HepG2 (cell line): Measurements from ENCODE around the gene NPB. TPM values are rescaled to one million over a fixed set of nuclear protein-coding genes. Genes with fewer than 3 reads are reported as not detected.
A peak's percentile ranks its signal among the peaks of the same experiment; 100 is the strongest.

Experiments
- E2F1 ChIP-seq: sonication (generic); formaldehyde crosslinking; IDR thresholded peaks from 2 replicates; pipeline ENCODE4 v1.5.0; 2020; ENCODE audit warnings: missing genetic modification reagents
- FOXM1 ChIP-seq: sonication (generic); formaldehyde crosslinking; IDR thresholded peaks from 2 replicates; pipeline ENCODE4 v1.5.0; 2020; ENCODE audit warnings: missing genetic modification reagents
- FOXO1 ChIP-seq: sonication (generic); formaldehyde crosslinking; IDR thresholded peaks from 2 replicates; pipeline ENCODE4 v1.4.0; 2020; ENCODE audit warnings: missing genetic modification reagents
- MBNL3 ChIP-seq: fragments of 250-450 bp; sonication (Bioruptor Pico); conservative IDR thresholded peaks from 2 replicates; pipeline ENCODE4 v1.8.0; 2022; ENCODE audit warnings: mild to moderate bottlenecking, inconsistent platforms
- MEF2D ChIP-seq: sonication (generic); formaldehyde crosslinking; IDR thresholded peaks from 2 replicates; pipeline ENCODE4 v1.5.1; 2020; ENCODE audit warnings: mild to moderate bottlenecking, missing genetic modification reagents
- MNT ChIP-seq: fragments of 450-650 bp; IDR thresholded peaks from 2 replicates; pipeline ENCODE4 v1.6.1; 2016
- PBX2 ChIP-seq: IDR thresholded peaks from 2 replicates; pipeline ENCODE4 v1.6.1; 2016; ENCODE audit warnings: control low read depth
- PRDM4 ChIP-seq: sonication (generic); formaldehyde crosslinking; IDR thresholded peaks from 2 replicates; pipeline ENCODE4 v1.9.0; 2021; ENCODE audit warnings: missing genetic modification reagents, borderline replicate concordance
- PREB ChIP-seq: sonication (generic); formaldehyde crosslinking; IDR thresholded peaks from 2 replicates; pipeline ENCODE4 v1.4.0; 2020; ENCODE audit warnings: missing genetic modification reagents
- RAD21 ChIP-seq: fragments of 450-650 bp; formaldehyde crosslinking; IDR thresholded peaks from 2 replicates; pipeline ENCODE4 v1.5.0; 2020; ENCODE audit warnings: mild to moderate bottlenecking
- RBM22 ChIP-seq: fragments of 200-400 bp; formaldehyde crosslinking; optimal IDR thresholded peaks from 2 replicates; pipeline ENCODE3; 2017; ENCODE audit warnings: mild to moderate bottlenecking, low read length, moderate library complexity
- RFX3 ChIP-seq: IDR thresholded peaks from 2 replicates; pipeline ENCODE4 v1.6.1; 2016; ENCODE audit warnings: missing biosample characterization, missing genetic modification reagents
- RNF2 ChIP-seq: fragments of 450-650 bp; conservative IDR thresholded peaks from 2 replicates; pipeline ENCODE4 v1.6.1; 2016; ENCODE audit warnings: low read depth
- RXRA ChIP-seq: sonication (generic); formaldehyde crosslinking; IDR thresholded peaks from 2 replicates; pipeline ENCODE4 v1.5.1; 2020; ENCODE audit warnings: missing genetic modification reagents
- SIN3A ChIP-seq: IDR thresholded peaks from 2 replicates; pipeline ENCODE4 v1.6.1; 2011; ENCODE audit warnings: low read depth, mild to moderate bottlenecking, control low read depth, low read length, borderline replicate concordance
- ZBTB34 ChIP-seq: sonication (generic); formaldehyde crosslinking; IDR thresholded peaks from 2 replicates; pipeline ENCODE4 v1.8.0; 2022; ENCODE audit warnings: mild to moderate bottlenecking, missing genetic modification reagents
- ZMYM2 ChIP-seq: sonication (generic); formaldehyde crosslinking; IDR thresholded peaks from 2 replicates; pipeline ENCODE4 v1.8.0; 2022; ENCODE audit warnings: mild to moderate bottlenecking, missing genetic modification reagents
- ZNF572 ChIP-seq: sonication (generic); formaldehyde crosslinking; IDR thresholded peaks from 2 replicates; pipeline ENCODE4 v1.5.1; 2020; ENCODE audit warnings: mild to moderate bottlenecking, missing genetic modification reagents
- ZNF772 ChIP-seq: sonication (generic); formaldehyde crosslinking; IDR thresholded peaks from 2 replicates; pipeline ENCODE4 v1.5.0; 2020; ENCODE audit warnings: mild to moderate bottlenecking, missing genetic modification reagents
- ZSCAN20 ChIP-seq: sonication (generic); formaldehyde crosslinking; IDR thresholded peaks from 2 replicates; pipeline ENCODE4 v1.4.0; 2020; ENCODE audit warnings: missing genetic modification reagents, mild to moderate bottlenecking, borderline replicate concordance
- polyA plus RNA-seq, 8 experiments: library from polyadenylated mRNA; depleted of rRNA in 3 of 8; stranded (reverse) in 7 of 8; unstranded in 1 of 8; fragments of >200 nt; fragmentation: Illumina TruSeq in 4 of 8; extraction: Trizol in 4 of 8; gene quantifications; 2 replicates each; pipeline versions ENCODE4 v1.2.1 to v1.2.3, GENCODE V29; 2011 to 2016; ENCODE audit warnings: low read depth in 4 of 8, missing spikeins in 1 of 8, mixed read lengths in 1 of 8; ENCODE audit not compliant: insufficient read depth in 1 of 8
- total RNA-seq, 5 experiments: library from RNA; depleted of rRNA; stranded (reverse); fragments of >200 nt; fragmentation: Illumina TruSeq; extraction: Trizol; gene quantifications; 2 replicates each; pipeline ENCODE4 v1.2.3, GENCODE V29; 2016; ENCODE audit warnings: low read depth in 1 of 5

The NPB gene
- total and polyA plus RNA-seq, 2 of the 13 experiments (the other 11 are each of a cell fraction or from before 2014, with no cell fraction given), result 0.11 to 0.93 TPM

GRCh38 chr17:81926451-81927151 is 24.6 kb downstream of the NPB start (continued):
- TF ChIP-seq SIN3A, result peak; percentile 90; the same call in 1 of the 2 replicates
- TF ChIP-seq ZMYM2 (CRISPR knock-in tag), result no peak; the same call in 1 of the 2 replicates
- no peak for TF ChIP-seq MBNL3
- TF ChIP-seq RFX3 (CRISPR knock-in tag), result no peak
- no peak for TF ChIP-seq RNF2
- TF ChIP-seq RXRA, result peak; percentile 73
- no peak for TF ChIP-seq ZNF772
- TF ChIP-seq RAD21, result no peak; the same call in 1 of the 2 replicates
- TF ChIP-seq PBX2 (CRISPR knock-in tag), result no peak
- TF ChIP-seq FOXO1 (CRISPR knock-in tag), result no peak; the same call in 1 of the 2 replicates
- TF ChIP-seq ZSCAN20, result no peak
- no peak for TF ChIP-seq PRDM4
- no peak for TF ChIP-seq RBM22
- TF ChIP-seq E2F1 (CRISPR knock-in tag), result peak; percentile 61; the same call in 1 of the 2 replicates
- 0 out of 2 replicates have a peak, but pooled peaks have one; percentile 8 for TF ChIP-seq MEF2D (CRISPR knock-in tag)
- no peak for TF ChIP-seq ZBTB34 (CRISPR knock-in tag)
- TF ChIP-seq MNT, result peak; percentile 38; the same call in 1 of the 2 replicates
- TF ChIP-seq PREB (CRISPR knock-in tag), result no peak
- TF ChIP-seq FOXM1 (CRISPR knock-in tag), result no peak
- TF ChIP-seq ZNF572, result no peak
